A673 (cell line): ENCODE data around the gene FRMD5. TPM values are rescaled to one million over a fixed set of nuclear protein-coding genes. Genes with fewer than 3 reads are reported as not detected.
A peak's percentile ranks its signal among the peaks of the same experiment; 100 is the strongest.

Experiments
- BruUV-seq: library from RNA; stranded (reverse); fragments of 400-500 nt; replicated peaks from 2 replicates; lab custom pipeline; 2021; lab: Mats Ljungman, UMichigan
- CTCF ChIA-PET: fragments of 300-600 bp; sonication (Branson Sonifier 250); formaldehyde crosslinking; loops from one replicate; lab custom pipeline; 2022; ENCODE audit warnings: antibody characterized with exemption; lab: Charles Lee
- POLR2A ChIA-PET: fragments of 300-600 bp; sonication (Branson Sonifier 250); formaldehyde crosslinking; loops from one replicate; lab custom pipeline; 2022; ENCODE audit warnings: antibody characterized with exemption; ENCODE audit not compliant: low non-redundant PET; lab: Charles Lee
- DNase-seq: peaks from one replicate; pipeline ENCODE4 v3.0.0-alpha.2; 2015; ENCODE audit warnings: low spot score
- H3K27ac ChIP-seq: fragments of 200-600 bp; sonication (generic); 2 replicates; pipeline ENCODE4 v1.5.1; 2016; ENCODE audit warnings: mixed run types, low read depth, mild to moderate bottlenecking, mixed read lengths, antibody characterized with exemption, low read length; ENCODE audit not compliant: poor library complexity, severe bottlenecking
- H3K27me3 ChIP-seq: fragments of 200-600 bp; sonication (generic); replicated peaks from 2 replicates; pipeline ENCODE4 v1.6.1; 2017; ENCODE audit warnings: mixed run types, low read depth, mild to moderate bottlenecking, mixed read lengths, antibody characterized with exemption, low read length; ENCODE audit not compliant: insufficient read depth, poor library complexity
- H3K36me3 ChIP-seq: fragments of 200-600 bp; sonication (generic); 2 replicates; pipeline ENCODE4 v1.6.1; 2016; ENCODE audit warnings: mixed run types, mild to moderate bottlenecking, mixed read lengths, antibody characterized with exemption, low read length; ENCODE audit not compliant: insufficient read depth, poor library complexity, severe bottlenecking
- H3K4me1 ChIP-seq: fragments of 200-600 bp; sonication (generic); 2 replicates; pipeline ENCODE4 v1.6.1; 2017; ENCODE audit warnings: mixed run types, mild to moderate bottlenecking, mixed read lengths, antibody characterized with exemption, low read length; ENCODE audit not compliant: insufficient read depth, poor library complexity, severe bottlenecking
- H3K4me3 ChIP-seq: fragments of 200-600 bp; sonication (generic); 2 replicates; pipeline ENCODE4 v1.5.1; 2016; ENCODE audit warnings: low read depth, mixed run types, mild to moderate bottlenecking, mixed read lengths, low read length; ENCODE audit not compliant: poor library complexity, severe bottlenecking
- H3K9me3 ChIP-seq: fragments of 200-600 bp; sonication (generic); 2 replicates; pipeline ENCODE4 v1.6.1; 2016; ENCODE audit warnings: mixed run types, low read depth, mild to moderate bottlenecking, mixed read lengths, antibody characterized with exemption, low read length; ENCODE audit not compliant: poor library complexity, severe bottlenecking
- EZH2 ChIP-seq: fragments of 200-600 bp; sonication (generic); IDR thresholded peaks from 2 replicates; pipeline ENCODE4 v1.6.1; 2017; ENCODE audit warnings: borderline replicate concordance, low read depth, mild to moderate bottlenecking, mixed read lengths, antibody characterized with exemption, low read length; ENCODE audit not compliant: poor library complexity, severe bottlenecking
- intact Hi-C: fragments of 100-400 bp; cut with micrococcal nuclease; formaldehyde crosslinking; loops from one replicate; pipeline ENCODE4 v1.10.0; 2022; ENCODE audit not compliant: unreplicated experiment
- total RNA-seq: library from RNA; stranded (reverse); gene quantifications from 2 replicates; pipeline ENCODE4 v1.2.3, GENCODE V29; 2021
- TF ChIP-seq, protein P1 (sequence below): fragments of 300-800, 200-600 bp; sonication (generic); conservative IDR thresholded peaks from 2 replicates; pipeline ENCODE4 v1.5.1; 2017; ENCODE audit warnings: low read depth, mild to moderate bottlenecking, antibody characterized with exemption, low read length, moderate library complexity, mixed read lengths

FRMD5 gene
- total RNA-seq, 1 experiment from 2014 or later: 2.6 TPM

DNA sequence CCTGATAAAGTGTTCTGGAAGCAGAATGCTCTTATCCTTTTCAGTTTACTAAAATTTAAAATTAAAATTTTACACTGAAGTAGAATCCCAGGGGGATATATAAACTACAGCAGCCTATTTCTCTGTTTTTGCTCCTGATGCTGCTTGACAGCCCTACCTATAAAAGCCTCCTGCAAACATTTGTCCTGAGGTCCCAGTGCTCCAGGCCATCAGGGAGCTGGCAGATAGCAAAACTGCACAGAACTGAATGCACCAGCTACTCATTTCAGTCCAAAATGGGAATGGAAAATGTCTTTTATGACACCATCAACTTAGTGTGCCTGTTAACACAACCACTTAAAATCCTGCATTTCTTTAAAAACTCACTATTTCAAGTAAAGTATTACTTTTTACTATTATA, 50.1 kb downstream of the FRMD5 start:
- Histone ChIP-seq H3K4me1 (no peaks in the 10 kb centered on the region), H3K36me3 (no peaks in the 10 kb centered on the region), H3K9me3 (no peaks in the 10 kb centered on the region), H3K27ac (no peak overlapping the region), H3K4me3 (no peak overlapping the region), H3K27me3 (no peaks in the 10 kb centered on the region)
- POLR2A ChIA-PET: interaction anchor here (0.7 kb wide), 1 partner anchor 135 kb away, joined by 3 read pairs; no protein-coding TSS in a partner anchor
- DNase-seq: no peak
- TF ChIP-seq, protein P1, sequence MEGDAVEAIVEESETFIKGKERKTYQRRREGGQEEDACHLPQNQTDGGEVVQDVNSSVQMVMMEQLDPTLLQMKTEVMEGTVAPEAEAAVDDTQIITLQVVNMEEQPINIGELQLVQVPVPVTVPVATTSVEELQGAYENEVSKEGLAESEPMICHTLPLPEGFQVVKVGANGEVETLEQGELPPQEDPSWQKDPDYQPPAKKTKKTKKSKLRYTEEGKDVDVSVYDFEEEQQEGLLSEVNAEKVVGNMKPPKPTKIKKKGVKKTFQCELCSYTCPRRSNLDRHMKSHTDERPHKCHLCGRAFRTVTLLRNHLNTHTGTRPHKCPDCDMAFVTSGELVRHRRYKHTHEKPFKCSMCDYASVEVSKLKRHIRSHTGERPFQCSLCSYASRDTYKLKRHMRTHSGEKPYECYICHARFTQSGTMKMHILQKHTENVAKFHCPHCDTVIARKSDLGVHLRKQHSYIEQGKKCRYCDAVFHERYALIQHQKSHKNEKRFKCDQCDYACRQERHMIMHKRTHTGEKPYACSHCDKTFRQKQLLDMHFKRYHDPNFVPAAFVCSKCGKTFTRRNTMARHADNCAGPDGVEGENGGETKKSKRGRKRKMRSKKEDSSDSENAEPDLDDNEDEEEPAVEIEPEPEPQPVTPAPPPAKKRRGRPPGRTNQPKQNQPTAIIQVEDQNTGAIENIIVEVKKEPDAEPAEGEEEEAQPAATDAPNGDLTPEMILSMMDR: no peak
- no peak for TF ChIP-seq EZH2
- intact Hi-C loops: no loop called here
- CTCF ChIA-PET: no interaction called here
- no TSS peak for BruUV-seq

DNA sequence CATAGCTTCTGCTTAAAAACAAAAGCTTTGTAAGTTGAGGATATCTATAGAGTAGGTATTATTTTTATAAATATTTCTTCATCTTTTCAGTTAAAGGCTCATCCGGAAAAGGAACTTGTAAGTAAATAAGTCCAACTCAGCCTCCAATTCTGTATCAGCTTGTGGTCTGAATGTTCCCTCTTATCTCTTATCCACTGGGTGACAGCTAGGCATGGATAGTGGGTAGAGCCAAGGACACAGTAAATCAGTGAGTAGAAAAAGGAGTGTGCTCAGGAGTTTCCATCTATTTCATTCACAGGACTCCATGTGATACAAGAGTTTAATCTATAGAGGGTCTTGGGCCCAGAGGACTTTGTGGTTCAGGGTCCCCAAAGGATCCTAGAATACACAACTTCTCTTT, 50.9 kb downstream of the FRMD5 start:
- no peak overlapping the region for H3K27ac ChIP-seq
- H3K4me3 ChIP-seq: no peak overlapping the region
- intact Hi-C loops: no loop called here
- TF ChIP-seq, protein P1: no peak
- no peak for TF ChIP-seq EZH2
- DNase-seq: no peak
- no peaks in the 10 kb centered on the region for H3K9me3 ChIP-seq
- no peaks in the 10 kb centered on the region for H3K36me3 ChIP-seq
- CTCF ChIA-PET: no interaction called here
- H3K27me3 ChIP-seq: no peaks in the 10 kb centered on the region
- POLR2A ChIA-PET: no interaction called here
- no TSS peak for BruUV-seq
- H3K4me1 ChIP-seq: no peaks in the 10 kb centered on the region

DNA sequence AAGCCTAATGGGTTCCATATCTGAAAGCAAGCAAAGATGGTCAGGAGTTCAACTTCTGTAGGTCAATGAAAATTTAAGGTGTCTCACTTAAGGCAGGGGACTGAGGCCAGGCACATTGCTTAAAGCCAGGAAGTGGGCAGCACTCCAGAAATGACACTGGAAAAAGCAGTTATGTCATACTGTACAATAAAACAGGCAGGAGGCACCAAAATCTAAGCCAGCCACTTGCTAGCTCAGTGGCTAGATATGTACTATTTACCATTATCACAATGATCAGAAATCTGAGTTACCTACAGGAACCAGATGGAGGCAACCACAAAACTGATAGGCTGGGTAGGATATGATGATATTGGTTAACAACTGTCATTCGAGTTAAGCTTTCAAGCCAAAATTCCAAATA, 57.3 kb downstream of the FRMD5 start:
- H3K9me3 ChIP-seq: no peaks in the 10 kb centered on the region
- no peaks in the 10 kb centered on the region for H3K4me1 ChIP-seq
- intact Hi-C loops: no loop called here
- H3K27me3 ChIP-seq: no peaks in the 10 kb centered on the region
- ChIA-PET CTCF (no interaction called here), POLR2A (no interaction called here)
- H3K4me3 ChIP-seq: no peak overlapping the region
- peak; percentile 19 for DNase-seq
- no peaks in the 10 kb centered on the region for H3K36me3 ChIP-seq
- TF ChIP-seq EZH2: no peak
- TF ChIP-seq, protein P1: no peak
- BruUV-seq: no TSS peak
- no peak overlapping the region for H3K27ac ChIP-seq
